Measurements from ENCODE around the gene LINC00305. TPM values are rescaled to one million over a fixed set of nuclear protein-coding genes. Genes with fewer than 3 reads are reported as not detected.

Gene LINC00305
- not detected in 2 replicates for total RNA-seq

DNA sequence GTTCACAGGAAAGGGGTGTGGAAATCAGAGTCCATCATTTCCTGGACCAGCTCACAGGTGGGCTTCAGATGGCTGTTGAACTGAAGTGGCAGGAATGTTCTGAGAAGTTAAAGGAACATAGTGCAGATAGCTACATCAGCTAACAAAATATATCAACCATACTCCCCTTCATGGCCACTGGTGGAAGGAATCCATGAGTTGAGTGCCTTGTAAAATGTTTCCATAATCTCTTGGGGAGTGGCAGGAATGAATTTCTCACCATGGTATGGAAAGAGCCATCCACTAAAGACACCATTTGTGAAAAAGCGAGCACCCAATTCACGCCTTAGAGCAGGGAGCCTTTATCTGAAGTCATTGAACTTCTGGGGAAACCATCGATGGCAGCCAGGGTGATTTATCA, at the start of gene LINC00305:
TSS of gene LINC00305 (minus strand) at position 101 of the 400 bp plus-strand sequence.
- intact Hi-C loops (cut with micrococcal nuclease): no loop called here

DNA sequence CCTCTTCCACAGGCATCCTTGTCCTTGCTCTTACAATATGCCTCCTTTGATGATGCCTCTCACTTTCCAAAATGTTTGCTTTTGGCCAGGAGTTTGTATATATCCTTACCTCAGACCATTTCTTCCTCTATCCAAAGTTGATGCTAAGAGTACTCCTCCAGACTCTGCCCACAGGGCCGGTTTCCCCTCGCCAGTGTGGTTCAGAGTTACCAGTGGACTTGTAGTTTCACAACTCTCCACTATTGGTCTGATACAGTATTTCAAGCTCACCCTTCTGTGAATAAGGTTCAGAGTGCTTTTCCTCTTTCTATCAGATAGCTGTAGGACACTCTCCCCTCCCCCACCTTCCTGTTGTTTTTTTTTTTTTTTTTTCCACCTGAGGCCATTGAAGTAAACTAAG, 42.2 kb upstream of the LINC00305 start:
- intact Hi-C loops (cut with micrococcal nuclease): no loop called here

DNA sequence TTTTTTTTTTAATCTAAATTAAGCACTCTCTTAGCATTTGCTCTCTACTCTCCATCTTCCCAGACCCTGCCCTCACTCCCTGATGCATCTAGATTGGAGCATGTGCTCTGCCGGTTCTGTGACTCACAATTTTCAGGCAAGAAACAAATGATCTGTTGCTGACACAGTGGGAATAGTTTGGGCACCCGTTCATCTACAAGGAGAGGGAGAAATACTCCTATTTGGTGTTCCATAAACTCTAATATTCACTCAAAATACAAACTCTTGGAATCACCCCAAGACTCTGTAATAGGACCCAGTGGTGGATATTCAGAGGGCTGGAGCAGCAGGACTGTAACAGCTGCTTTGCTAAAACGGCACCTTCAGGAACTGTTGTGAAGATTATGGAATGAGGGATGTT, 37.1 kb upstream of the LINC00305 start:
- intact Hi-C loops (cut with micrococcal nuclease): no loop called here

GRCh38 chr18:64183665-64184064, 34.8 kb upstream of the LINC00305 start:
- intact Hi-C loops (cut with micrococcal nuclease): no loop called here

DNA sequence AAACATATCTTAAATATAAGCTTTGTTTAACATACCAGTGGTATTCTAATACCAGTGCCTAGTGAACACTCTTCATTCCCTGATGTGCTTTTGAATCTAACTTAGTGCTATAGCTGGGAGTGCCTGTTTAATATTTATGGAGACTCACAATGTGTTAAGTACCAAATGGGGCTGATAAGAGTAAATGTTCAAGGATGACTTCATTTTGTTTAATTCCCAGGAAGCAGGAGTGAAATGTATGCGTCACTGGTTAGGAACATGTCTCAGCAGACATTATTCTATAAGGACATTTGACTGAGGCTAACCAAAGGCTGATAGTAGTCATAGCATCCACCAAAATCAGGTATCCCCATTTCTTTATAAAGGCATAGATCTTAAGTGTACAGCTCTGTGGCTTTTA, 31.7 kb upstream of the LINC00305 start:
- intact Hi-C loops (cut with micrococcal nuclease): no loop called here

DNA sequence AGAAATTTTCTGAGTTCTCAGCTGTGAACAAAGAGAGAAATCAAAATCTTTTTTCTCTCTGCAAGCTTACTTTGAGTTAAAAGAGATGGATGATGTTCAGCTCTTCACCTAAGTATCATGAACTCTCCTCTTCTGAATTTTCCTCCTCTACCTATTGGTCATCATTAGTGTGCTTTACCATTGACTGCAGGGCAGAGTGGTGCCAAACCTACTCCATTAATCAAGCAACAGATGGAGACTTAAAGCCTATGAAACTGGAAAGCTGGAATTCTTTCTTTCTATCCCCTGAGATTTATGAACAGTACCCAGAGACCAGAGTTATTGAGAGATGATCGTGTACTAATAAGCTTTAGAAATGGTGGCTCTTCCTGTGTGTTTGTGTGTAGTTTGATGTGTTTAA, 31.3 kb upstream of the LINC00305 start:
- intact Hi-C loops (cut with micrococcal nuclease): no loop called here

GRCh38 chr18:64179556-64180080, 30.7 kb upstream of the LINC00305 start:
- intact Hi-C loops (cut with micrococcal nuclease): no loop called here

GRCh38 chr18:64178860-64179259, 30.0 kb upstream of the LINC00305 start:
- intact Hi-C loops (cut with micrococcal nuclease): no loop called here

- intact Hi-C loops (cut with micrococcal nuclease): no loop called here
These were observed 26.5 kb upstream of the LINC00305 start for GRCh38 chr18:64175432-64175831.

GRCh38 chr18:64171576-64171975, 22.7 kb upstream of the LINC00305 start:
- intact Hi-C loops (cut with micrococcal nuclease): no loop called here

DNA sequence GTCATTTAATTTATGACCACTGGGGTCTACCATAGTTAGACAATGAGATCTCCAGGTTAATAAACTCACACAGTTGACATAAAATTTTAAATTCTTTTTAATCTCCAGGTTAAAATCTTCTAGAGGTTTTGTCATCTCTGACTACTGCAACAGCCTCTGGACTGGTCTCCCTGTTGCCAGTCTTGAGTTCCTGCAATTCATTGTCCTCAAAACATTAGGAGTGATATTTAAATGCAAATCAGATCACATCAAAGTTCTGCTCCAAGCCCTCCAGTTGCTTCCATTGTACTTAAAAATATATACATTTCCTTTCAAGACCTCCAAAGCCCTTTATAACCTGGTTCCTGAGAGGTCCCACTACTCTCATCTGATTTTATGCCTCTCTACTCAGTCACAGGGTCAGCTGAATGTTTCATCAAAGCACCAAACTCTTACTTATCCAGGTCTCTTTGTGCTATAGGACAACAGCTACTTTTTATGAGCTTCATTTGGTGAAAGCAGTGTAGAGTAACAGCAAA, 18.6 kb upstream of the LINC00305 start:
- intact Hi-C loops (cut with micrococcal nuclease): no loop called here

GRCh38 chr18:64165906-64166305, 17.0 kb upstream of the LINC00305 start:
- intact Hi-C loops (cut with micrococcal nuclease): no loop called here

GRCh38 chr18:64164883-64165282, 16.0 kb upstream of the LINC00305 start:
- intact Hi-C loops (cut with micrococcal nuclease): no loop called here

DNA sequence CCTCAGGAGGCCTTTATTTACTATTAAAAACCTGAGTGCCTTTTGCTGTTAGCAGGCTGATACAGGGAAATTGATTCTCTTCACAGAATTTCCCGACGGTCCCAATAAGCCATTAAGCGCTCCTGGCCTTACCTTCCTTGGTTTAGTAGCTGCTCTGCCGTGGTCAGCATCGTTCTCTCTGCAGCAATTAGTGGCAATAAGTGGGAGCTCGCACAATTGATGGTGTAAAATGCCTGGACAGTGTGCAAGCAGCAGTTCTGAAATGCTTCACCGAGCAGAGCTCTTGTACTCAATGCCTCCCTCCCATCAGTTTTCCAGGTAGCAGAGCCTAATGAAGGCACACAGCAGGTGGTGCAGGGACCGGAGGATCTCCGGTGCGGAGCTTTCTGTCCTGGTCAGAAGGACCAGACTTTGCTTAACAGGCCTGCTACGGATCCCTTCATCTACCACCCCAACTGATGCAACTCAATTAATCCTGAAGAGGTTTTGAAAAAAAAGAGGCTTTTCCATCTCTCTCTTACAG, 1.1 kb upstream of the LINC00305 start:
- intact Hi-C loops (cut with micrococcal nuclease): no loop called here

DNA sequence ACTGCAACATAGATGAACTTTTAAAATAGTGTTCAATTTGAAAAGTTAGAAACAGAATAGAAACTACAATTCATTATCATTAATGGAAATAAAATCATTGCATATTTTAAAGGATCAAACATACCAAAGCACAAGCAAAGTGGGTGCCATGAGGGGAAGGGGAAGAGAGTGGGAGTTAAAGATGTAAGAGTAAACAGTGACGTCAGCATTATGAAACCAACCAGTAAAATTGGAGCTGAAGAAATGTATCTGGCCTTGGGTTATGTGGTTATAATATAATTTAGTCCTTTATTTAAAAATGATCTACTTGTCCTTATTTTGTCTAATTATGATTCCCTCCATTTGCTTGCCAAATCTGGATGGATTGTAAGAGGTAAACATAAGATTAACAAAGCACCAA, 6.0 kb downstream of the LINC00305 start:
- intact Hi-C loops (cut with micrococcal nuclease): no loop called here

DNA sequence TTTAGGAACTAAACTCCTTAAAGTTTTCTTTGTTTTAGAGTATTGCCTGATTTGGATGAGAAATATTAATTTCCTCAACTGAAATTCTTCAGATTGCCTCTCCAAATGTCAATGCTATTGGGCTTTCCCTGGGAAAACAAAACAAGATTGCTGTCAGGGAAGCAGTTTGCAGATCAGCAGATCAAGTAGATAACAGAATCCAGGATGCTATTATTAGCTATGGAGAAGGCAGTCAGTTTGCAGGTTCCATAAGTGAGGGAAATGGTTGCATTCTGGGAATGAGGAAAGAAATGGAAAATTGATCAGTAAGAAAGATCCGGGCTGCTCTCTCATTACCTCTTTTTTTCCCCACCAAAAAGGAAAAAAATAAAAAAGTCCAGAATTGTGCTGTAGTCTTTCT, 11.0 kb downstream of the LINC00305 start:
- intact Hi-C loops (cut with micrococcal nuclease): no loop called here

DNA sequence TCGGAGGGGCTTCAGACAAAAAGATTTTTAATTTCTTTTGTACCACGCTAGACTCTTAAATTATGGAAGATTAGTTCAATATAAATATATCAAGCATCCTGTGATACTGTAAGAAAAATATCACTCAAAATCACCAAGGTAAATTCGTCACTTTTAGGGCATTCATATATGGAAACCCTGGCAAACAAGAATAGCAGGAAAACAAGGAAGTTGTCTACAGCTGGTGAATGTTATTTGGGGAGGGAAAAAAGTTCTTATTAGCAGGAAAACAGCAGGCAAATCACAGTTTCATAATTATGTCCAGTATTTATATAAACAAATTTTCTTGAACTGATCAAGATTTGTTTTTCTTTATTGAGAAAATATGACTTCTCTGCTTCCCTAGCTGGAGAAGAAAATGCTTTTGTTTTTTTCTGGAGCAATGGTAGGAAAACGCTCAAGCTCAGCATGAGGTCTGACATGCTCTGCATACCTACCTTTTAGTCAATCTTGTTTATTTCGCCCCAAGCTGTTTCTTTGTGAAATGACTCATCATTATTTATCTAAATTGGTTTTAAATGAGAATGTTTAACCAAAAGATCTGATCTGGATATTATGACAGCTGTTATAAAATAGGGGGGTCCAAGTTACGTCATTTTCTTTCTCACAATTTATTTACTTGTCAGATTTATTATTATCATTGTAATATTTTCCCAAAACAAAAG, 14.7 kb downstream of the LINC00305 start:
- intact Hi-C loops (cut with micrococcal nuclease): no loop called here

DNA sequence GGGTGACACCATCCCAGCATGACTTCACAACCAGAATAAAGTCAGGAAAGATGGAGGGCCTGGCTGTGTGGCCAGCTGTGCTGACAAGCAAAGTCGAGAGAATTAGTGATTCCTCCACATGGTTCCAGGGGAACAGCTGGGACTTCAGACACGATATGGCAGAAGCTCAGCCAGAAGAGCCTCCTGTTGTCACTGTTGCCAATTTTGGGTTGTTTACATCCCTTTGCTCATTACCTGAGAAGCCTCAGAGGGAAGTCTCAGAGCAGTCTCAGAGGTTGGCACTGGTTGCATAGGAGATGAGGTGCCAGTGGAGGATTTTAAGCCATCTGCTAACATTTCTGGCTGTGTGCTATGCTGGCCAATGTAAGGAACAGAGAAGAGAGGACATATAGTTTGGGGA, 16.0 kb downstream of the LINC00305 start:
- intact Hi-C loops (cut with micrococcal nuclease): no loop called here

DNA sequence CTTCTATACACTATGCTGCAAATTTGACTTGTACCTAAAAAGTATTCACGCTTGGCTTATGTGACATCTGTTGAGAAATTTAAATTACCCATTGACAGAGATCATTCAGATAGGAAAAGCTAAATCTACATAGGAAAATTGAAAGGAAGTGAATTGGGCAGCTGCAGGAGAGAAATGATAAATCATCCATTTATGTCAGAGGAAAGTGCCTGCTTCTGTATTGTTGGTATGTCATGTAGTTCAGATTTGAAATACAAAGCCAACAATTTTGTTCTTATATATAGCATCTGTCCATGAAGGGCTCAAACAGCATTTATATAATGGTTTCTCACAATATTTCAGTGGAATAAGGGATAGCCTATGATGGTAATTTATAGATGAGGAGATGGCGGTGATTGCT, 17.6 kb downstream of the LINC00305 start:
- intact Hi-C loops (cut with micrococcal nuclease): no loop called here

- intact Hi-C loops (cut with micrococcal nuclease): no loop called here
These were observed 21.7 kb downstream of the LINC00305 start for GRCh38 chr18:64127172-64127571.

DNA sequence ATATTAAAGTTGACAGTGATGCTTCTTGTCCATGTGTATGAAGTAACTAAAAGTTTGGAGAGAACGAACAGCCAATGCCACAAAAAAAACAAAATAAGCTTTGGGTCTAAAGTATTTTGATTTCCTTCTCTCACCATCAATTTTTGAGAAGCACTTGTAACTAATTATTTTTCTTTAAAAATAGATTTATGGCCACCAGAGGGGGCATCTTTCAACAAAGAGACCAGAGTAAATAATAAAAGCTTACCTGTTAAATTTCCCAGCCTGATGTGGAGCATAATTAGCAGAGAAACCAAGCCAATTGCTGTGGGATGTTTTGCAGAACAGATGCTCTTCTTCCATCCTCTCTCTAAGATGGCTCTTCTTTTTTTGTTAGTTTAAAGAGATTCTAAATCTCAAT, 29.0 kb downstream of the LINC00305 start:
- intact Hi-C loops (cut with micrococcal nuclease): no loop called here

- intact Hi-C loops (cut with micrococcal nuclease): no loop called here
These were observed 30.5 kb downstream of the LINC00305 start for GRCh38 chr18:64118406-64118805.

DNA sequence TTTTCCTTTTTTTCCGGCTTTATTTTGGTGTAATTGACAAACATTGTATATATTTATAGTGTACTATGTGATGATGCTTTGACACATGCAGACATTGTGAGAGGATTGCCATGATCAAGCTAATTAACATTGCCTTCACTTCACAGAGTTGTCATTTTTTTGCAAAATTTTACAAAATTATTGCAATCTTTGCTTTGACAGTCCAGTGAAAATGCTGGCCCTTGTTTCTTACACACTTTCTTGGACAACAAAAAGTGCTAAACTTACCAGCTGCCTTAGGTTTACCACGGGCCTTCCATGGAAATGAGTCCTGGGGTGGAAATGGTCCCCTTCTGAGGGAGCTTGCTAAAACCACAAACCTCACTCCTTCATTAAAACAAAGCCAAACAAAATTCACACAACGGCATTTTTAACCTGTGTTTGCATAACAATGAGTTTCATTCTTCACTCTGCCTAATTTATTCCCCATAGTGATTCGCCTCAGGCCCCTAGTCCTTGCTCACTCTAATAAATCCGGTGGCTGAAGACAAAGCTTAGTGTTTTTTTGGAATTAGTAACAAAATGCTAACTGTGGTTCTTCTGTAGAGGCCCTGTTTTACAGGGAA, 32.2 kb downstream of the LINC00305 start:
- intact Hi-C loops (cut with micrococcal nuclease): no loop called here
